GM13977 (cell line): ENCODE measurements around the gene CACNA1C.

Source experiments
- DNase-seq: peaks from one replicate; pipeline ENCODE4 v3.0.0; 2012; ENCODE audit warnings: low spot score
- in situ Hi-C: fragments of 300-500 bp; cut with MboI; formaldehyde crosslinking; loops from one replicate; pipeline ENCODE4 v1.12.0; 2022; ENCODE audit warnings: low sequenced_read_pairs, low pct_unique_long_range_greater_than_20kb, mixed read lengths, inconsistent platforms; ENCODE audit not compliant: unreplicated experiment
- TF ChIP-seq, protein P1 (sequence below): IDR thresholded peaks from 2 replicates; pipeline ENCODE4 v1.5.1; 2012; ENCODE audit warnings: mild to moderate bottlenecking, control low read depth; ENCODE audit not compliant: insufficient read depth; ENCODE audit errors: extremely low read depth, missing control alignments

The CACNA1C gene

DNA sequence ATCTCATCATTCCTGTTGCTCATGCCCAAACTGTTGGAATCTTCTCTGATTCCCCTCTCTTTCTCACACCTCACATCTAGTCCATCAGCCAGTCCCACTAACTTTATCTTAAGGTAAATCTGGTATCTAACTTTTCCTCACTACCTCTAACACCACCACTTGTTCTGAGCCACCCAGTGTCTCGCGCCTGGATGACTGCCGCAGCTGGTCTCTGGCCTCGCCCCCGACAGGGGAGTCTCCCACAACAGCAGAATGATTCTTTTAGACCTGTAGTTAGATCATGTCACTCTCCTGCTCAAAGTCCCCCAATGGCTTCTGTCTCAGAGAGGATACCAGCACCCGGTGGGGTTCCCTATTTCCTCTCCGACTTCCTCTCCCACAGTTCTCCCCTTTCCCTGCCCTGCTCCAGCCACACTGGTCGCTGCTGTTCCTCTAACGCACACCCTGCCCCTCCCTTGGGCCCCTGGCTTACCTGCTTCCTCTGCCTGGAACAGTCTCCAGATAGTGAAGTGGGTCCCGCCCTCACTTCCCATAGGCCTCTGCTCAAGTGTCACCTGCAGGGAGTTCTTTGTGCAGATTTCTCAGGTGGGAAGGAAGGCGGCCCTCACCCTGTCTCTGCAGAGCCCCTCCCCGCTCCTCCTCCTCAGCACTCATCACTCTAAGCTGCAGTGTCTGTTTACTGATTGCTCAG lies 403.5 kb downstream of the CACNA1C start:
- in situ Hi-C loops: no loop called here
- TF ChIP-seq, protein P1, sequence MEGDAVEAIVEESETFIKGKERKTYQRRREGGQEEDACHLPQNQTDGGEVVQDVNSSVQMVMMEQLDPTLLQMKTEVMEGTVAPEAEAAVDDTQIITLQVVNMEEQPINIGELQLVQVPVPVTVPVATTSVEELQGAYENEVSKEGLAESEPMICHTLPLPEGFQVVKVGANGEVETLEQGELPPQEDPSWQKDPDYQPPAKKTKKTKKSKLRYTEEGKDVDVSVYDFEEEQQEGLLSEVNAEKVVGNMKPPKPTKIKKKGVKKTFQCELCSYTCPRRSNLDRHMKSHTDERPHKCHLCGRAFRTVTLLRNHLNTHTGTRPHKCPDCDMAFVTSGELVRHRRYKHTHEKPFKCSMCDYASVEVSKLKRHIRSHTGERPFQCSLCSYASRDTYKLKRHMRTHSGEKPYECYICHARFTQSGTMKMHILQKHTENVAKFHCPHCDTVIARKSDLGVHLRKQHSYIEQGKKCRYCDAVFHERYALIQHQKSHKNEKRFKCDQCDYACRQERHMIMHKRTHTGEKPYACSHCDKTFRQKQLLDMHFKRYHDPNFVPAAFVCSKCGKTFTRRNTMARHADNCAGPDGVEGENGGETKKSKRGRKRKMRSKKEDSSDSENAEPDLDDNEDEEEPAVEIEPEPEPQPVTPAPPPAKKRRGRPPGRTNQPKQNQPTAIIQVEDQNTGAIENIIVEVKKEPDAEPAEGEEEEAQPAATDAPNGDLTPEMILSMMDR: no peak
- no peak for DNase-seq

DNA sequence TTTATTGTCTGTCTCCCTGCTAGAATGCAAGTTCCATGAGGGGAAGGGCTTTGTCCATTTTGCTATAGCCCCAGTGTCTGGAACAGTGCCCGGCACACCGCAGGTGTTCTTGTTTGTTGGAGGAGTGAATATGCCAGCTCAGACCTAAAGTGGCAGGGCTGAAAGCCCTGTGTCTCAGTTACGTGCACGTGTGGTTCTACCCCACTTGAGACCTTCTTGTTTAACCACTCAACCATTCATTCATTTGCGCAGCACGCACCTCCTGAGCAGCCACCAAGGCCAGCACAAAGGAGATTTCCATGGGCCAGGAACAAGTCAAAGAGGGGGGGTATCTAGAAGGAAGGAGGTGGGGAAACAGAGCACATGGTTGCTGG lies 404.0 kb downstream of the CACNA1C start:
- in situ Hi-C loops: no loop called here
- DNase-seq: no peak
- TF ChIP-seq, protein P1: no peak

DNA sequence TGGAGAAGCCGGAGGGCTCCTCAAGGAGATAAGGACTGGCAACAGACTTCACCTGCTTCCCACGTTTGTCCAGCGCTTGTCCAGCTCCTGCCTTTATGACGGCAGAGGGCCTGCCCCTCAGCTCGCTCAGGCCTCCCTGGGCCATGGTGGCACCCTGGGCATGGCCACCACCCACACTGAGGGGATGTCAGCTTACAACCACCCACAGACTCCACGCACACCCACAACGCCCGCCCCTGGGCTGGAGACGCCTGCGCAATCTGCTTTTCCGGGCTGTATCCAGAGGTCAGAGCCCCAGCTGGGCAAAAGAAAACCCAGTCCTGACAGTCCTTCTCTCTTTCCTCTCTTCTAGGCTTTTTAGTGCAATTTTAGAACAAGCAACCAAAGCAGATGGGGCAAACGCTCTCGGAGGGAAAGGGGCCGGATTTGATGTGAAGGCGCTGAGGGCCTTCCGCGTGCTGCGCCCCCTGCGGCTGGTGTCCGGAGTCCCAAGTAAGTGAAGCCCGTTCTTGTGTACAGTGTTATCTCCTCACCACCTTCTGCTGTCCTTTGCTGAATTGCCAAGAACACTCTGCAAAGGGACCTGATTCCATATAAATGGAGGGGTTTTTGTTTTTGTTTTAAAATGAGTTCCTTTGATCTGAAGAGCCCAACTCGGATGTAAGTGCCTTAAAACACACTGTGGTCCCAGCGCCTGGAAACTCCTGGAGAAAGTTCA lies 404.6 kb downstream of the CACNA1C start:
- TF ChIP-seq, protein P1: no peak
- in situ Hi-C loops: no loop called here
- DNase-seq: no peak

DNA sequence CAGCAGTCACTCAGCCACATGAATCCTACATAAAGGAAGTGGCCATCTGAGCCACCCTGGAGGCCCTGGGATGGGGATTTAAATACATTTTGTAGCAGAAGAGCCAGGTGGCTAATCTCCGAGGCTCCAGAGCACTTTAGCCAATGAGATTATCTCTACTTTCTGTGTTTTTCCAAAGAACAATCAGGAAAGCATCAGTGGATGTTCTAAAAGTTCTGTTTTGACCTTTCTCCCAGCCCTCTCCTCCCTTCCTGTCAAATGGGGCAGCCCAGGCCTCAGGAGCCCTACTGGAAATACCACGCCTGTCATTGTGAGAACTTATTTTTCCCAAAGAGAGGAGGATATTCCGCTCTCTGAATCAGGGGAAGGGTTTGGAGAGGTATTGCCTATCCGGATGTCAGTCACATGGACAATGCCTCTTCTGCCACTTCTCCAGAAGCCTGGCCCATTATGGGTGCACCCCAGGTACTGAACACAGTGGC lies 405.2 kb downstream of the CACNA1C start:
- in situ Hi-C loops: no loop called here
- TF ChIP-seq, protein P1: no peak
- no peak for DNase-seq

DNA sequence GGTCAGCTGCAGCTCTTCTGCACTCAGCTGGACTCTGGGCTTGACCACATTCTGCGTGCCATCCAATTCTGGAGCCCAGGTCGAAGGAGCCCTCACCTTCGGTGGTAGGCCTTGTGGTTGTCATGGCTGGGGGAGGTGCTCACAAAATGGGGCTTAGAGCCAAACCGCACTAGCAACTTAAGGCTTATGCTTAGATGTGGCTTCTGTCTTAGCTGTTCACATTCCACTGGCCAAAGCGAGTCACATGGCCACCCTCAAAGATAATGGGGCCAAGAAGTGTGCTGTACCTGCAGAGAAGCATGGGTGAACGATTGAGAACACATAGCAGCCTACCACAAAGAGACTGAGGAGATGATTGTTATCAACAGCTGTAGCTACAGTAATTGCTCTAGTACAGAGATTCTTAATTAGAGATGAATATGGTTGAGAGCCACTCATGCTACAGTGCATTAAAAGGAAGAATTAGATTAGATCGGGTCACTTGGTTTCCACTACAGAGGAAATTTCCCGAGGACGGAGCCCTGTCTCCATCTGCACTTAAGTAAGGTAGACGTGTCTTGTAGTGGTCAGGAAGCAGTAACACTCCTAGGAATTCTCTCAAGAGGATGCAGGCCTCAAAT lies 407.4 kb downstream of the CACNA1C start:
- TF ChIP-seq, protein P1: no peak
- in situ Hi-C loops: no loop called here
- no peak for DNase-seq

DNA sequence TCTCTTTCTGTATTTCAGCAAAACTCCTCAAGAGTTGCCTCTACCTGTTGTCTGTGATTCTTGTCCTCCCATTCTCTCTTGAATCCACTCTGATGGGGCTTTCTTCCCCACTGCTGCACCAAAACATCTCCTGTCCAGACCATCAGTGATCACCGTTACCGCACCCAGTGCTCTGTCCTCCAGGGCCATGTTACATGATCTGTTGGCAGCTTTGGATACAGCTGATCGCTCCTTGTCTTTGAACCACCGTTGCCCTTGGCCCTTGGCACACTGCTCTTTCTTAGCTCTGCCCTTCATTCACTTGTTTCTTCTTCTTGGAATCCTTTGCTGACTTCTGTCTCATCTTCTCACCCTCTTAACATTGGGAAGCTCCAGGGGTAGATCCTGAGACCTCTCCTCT lies 408.3 kb downstream of the CACNA1C start:
- TF ChIP-seq, protein P1: no peak
- in situ Hi-C loops: no loop called here
- no peak for DNase-seq
